PC-9 (cell line): ENCODE results near the gene MRPL27.

Experiments
- CTCF ChIP-seq: fragments of 200-600 bp; sonication (generic); conservative IDR thresholded peaks from 2 replicates; pipeline ENCODE4 v1.6.1; 2017; ENCODE audit warnings: mixed run types, antibody characterized with exemption, mild to moderate bottlenecking, moderate library complexity
- EZH2 ChIP-seq: fragments of 200-600 bp; sonication (generic); IDR thresholded peaks from 2 replicates; pipeline ENCODE4 v1.8.0; 2017; ENCODE audit warnings: antibody characterized with exemption, low read depth

DNA sequence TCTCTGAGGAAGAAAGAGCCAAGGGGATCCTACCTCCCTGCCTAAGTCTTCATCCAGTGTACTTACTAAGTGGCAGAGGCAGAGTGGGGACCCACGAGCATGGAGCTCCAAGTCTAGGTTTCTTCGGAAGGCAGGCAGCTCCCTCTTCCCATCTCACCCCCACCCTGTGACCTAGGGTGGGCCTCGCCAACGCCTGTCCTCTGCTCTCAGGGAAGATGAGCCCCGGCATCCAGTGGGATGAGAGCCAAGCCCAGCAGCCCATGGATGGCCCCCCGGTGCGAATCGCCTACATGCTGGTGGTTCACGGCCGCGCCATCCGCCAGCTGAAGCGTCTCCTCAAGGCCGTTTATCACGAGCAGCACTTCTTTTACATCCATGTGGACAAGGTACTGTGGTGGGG, 18.8 kb downstream of the MRPL27 start:
- no peak for TF ChIP-seq CTCF
- no peak for TF ChIP-seq EZH2
